Neuronal stem cell (in vitro differentiated cells): ENCODE measurements around the gene SLC8A1.

Experiments used
- DNase-seq: peaks from one replicate; pipeline ENCODE4 v3.0.0-alpha.2; 2013; ENCODE audit warnings: low spot score
- H2AFZ ChIP-seq: one replicate; pipeline ENCODE4 v1.6.1; 2013; ENCODE audit warnings: mild to moderate bottlenecking, low read length, inconsistent platforms
- H2AK5ac ChIP-seq: 2 replicates; pipeline ENCODE4 v1.6.1; 2013; ENCODE audit warnings: low read depth, mild to moderate bottlenecking, inconsistent platforms, low read length, moderate library complexity, mixed read lengths
- H2BK120ac ChIP-seq: 2 replicates; pipeline ENCODE4 v1.6.1; 2013; ENCODE audit warnings: low read depth, mild to moderate bottlenecking, inconsistent platforms, low read length, moderate library complexity, mixed read lengths
- H2BK12ac ChIP-seq: one replicate; pipeline ENCODE4 v1.6.1; 2013; ENCODE audit warnings: low read length, inconsistent platforms
- H2BK15ac ChIP-seq: 2 replicates; pipeline ENCODE4 v1.6.1; 2013; ENCODE audit warnings: mild to moderate bottlenecking, low read length, inconsistent platforms, mixed read lengths
- H2BK5ac ChIP-seq: one replicate; pipeline ENCODE4 v1.6.1; 2013; ENCODE audit warnings: inconsistent platforms, mild to moderate bottlenecking, low read length, moderate library complexity
- H3K14ac ChIP-seq: one replicate; pipeline ENCODE4 v1.6.1; 2013; ENCODE audit warnings: low read length, inconsistent platforms
- H3K18ac ChIP-seq: 2 replicates; pipeline ENCODE4 v1.6.1; 2013; ENCODE audit warnings: low read length, inconsistent platforms
- H3K23ac ChIP-seq: 2 replicates; pipeline ENCODE4 v1.6.1; 2013; ENCODE audit warnings: low read depth, mild to moderate bottlenecking, mixed read lengths, low read length, inconsistent platforms; ENCODE audit not compliant: poor library complexity
- H3K27ac ChIP-seq: replicated peaks from 3 replicates; pipeline ENCODE4 v1.5.1; 2013; ENCODE audit warnings: low read length, inconsistent platforms
- H3K27me3 ChIP-seq, 3 experiments: 2 replicates each; pipeline ENCODE4 v1.6.1; 2013; ENCODE audit warnings: low read length in 3 of 3, mild to moderate bottlenecking in 2 of 3, inconsistent platforms in 1 of 3, low read depth in 1 of 3, mixed read lengths in 1 of 3, moderate library complexity in 1 of 3; ENCODE audit not compliant: control insufficient read depth in 3 of 3, insufficient read depth in 3 of 3
- H3K36me3 ChIP-seq, 2 donors: replicated peaks in 1 of 2; 2 replicates each; pipeline ENCODE4 v1.6.1; 2013; ENCODE audit warnings: low read length in 2 of 2; ENCODE audit not compliant: control insufficient read depth in 2 of 2, insufficient read depth in 2 of 2
- H3K4ac ChIP-seq: 2 replicates; pipeline ENCODE4 v1.6.1; 2013; ENCODE audit warnings: inconsistent platforms, mild to moderate bottlenecking, low read length, moderate library complexity
- H3K4me1 ChIP-seq, 2 donors: 1 replicate in 1 of 2; 2 replicates in 1 of 2; pipeline ENCODE4 v1.6.1; 2013; ENCODE audit warnings: low read length in 2 of 2, low read depth in 1 of 2; ENCODE audit not compliant: control insufficient read depth in 2 of 2, insufficient read depth in 1 of 2
- H3K4me2 ChIP-seq: one replicate; pipeline ENCODE4 v1.6.1; 2013; ENCODE audit warnings: mild to moderate bottlenecking, low read length, inconsistent platforms; ENCODE audit not compliant: insufficient read depth, poor library complexity, severe bottlenecking
- H3K4me3 ChIP-seq, 2 donors: 2 replicates each; pipeline ENCODE4 v1.5.1; 2013; ENCODE audit warnings: low read length in 2 of 2, mild to moderate bottlenecking in 2 of 2, inconsistent platforms in 1 of 2, moderate library complexity in 1 of 2
- H3K79me1 ChIP-seq: one replicate; pipeline ENCODE4 v1.6.1; 2013; ENCODE audit warnings: low read depth, mild to moderate bottlenecking, inconsistent platforms, low read length, moderate library complexity
- H3K9ac ChIP-seq: one replicate; pipeline ENCODE4 v1.6.1; 2013; ENCODE audit warnings: mild to moderate bottlenecking, low read depth, low read length, inconsistent platforms; ENCODE audit not compliant: poor library complexity
- H3K9me3 ChIP-seq, 2 donors: replicated peaks in 1 of 2; 2 replicates each; pipeline versions ENCODE3 to v1.6.1; 2013; ENCODE audit warnings: low read length in 2 of 2, mild to moderate bottlenecking in 2 of 2, inconsistent platforms in 1 of 2, low read depth in 1 of 2, mixed read lengths in 1 of 2, moderate library complexity in 1 of 2; ENCODE audit not compliant: control insufficient read depth in 2 of 2, insufficient read depth in 1 of 2
- H4K8ac ChIP-seq: one replicate; pipeline ENCODE4 v1.6.1; 2013; ENCODE audit warnings: low read depth, mild to moderate bottlenecking, inconsistent platforms, low read length, moderate library complexity
- H4K91ac ChIP-seq: one replicate; pipeline ENCODE4 v1.6.1; 2013; ENCODE audit warnings: low read length, low read depth, mild to moderate bottlenecking, inconsistent platforms; ENCODE audit not compliant: poor library complexity
- WGBS, 2 donors: extraction: QIAGEN DNeasy Blood & Tissue Kit; methylation state at CpG; one replicate each; pipeline ENCODE4 v1.1.7; 2013; ENCODE audit warnings: missing lambda C conversion rate in 2 of 2, mixed read lengths in 1 of 2; ENCODE audit not compliant: insufficient read length in 2 of 2, insufficient replicate concordance in 1 of 2; ENCODE audit errors: extremely low coverage in 2 of 2; 5-methylcytosine and 5-hydroxymethylcytosine counted together

Gene SLC8A1

GRCh38 chr2:40181855-40182254 lies 270.0 kb downstream of the SLC8A1 start:
- Histone ChIP-seq H3K4me1 (no peaks in the 10 kb centered on the region), H2AK5ac (no peak overlapping the region), H3K9me3 (no peaks in the 10 kb centered on the region), H3K27me3 (no peaks in the 10 kb centered on the region), H2BK120ac (no peak overlapping the region), H3K23ac (no peak overlapping the region), H3K4ac (no peak overlapping the region), H3K79me1 (no peaks in the 10 kb centered on the region), H2BK15ac (no peak overlapping the region), H3K14ac (no peak overlapping the region), H3K9ac (no peak overlapping the region), H3K4me2 (no peak overlapping the region), H3K36me3 (no peaks in the 10 kb centered on the region), H2BK12ac (no peak overlapping the region), H4K91ac (no peak overlapping the region), H4K8ac (no peak overlapping the region), H3K27ac (no peak overlapping the region), H3K18ac (no peak overlapping the region), H3K4me3 (no peak overlapping the region), H2BK5ac (no peak overlapping the region), H2AFZ (no peak overlapping the region)
- no CpG with 5 or more reads among the region's 3 CpGs for WGBS, 2 donors
- no peak for DNase-seq

GRCh38 chr2:40179801-40180200 lies 272.1 kb downstream of the SLC8A1 start:
- H3K18ac ChIP-seq, result no peak overlapping the region
- no peak overlapping the region for H3K4ac ChIP-seq
- H4K91ac ChIP-seq, result no peak overlapping the region
- no peak overlapping the region for H3K9ac ChIP-seq
- no peaks in the 10 kb centered on the region for H3K9me3 ChIP-seq
- H4K8ac ChIP-seq, result no peak overlapping the region
- H2BK5ac ChIP-seq, result no peak overlapping the region
- no peak overlapping the region for H3K4me2 ChIP-seq
- H2BK120ac ChIP-seq, result no peak overlapping the region
- H3K36me3 ChIP-seq, result no peaks in the 10 kb centered on the region
- no peaks in the 10 kb centered on the region for H3K79me1 ChIP-seq
- WGBS, 2 donors, result no CpG with 5 or more reads among the region's 2 CpGs
- H3K4me1 ChIP-seq, result no peaks in the 10 kb centered on the region
- no peak overlapping the region for H2BK12ac ChIP-seq
- no peaks in the 10 kb centered on the region for H3K27me3 ChIP-seq
- H3K14ac ChIP-seq, result no peak overlapping the region
- no peak overlapping the region for H3K4me3 ChIP-seq
- H3K23ac ChIP-seq, result no peak overlapping the region
- no peak overlapping the region for H2AK5ac ChIP-seq
- no peak overlapping the region for H2BK15ac ChIP-seq
- no peak overlapping the region for H3K27ac ChIP-seq
- no peak for DNase-seq
- no peak overlapping the region for H2AFZ ChIP-seq

- Histone ChIP-seq H4K8ac (no peak overlapping the region), H3K18ac (no peak overlapping the region), H3K27ac (no peak overlapping the region)
These were observed 272.9 kb downstream of the SLC8A1 start for GRCh38 chr2:40178971-40179370.

GRCh38 chr2:40178171-40178778 lies 273.6 kb downstream of the SLC8A1 start:
- no CpG with 5 or more reads among the region's 6 CpGs for WGBS, 2 donors
- Histone ChIP-seq H3K23ac (no peak overlapping the region), H3K36me3 (no peaks in the 10 kb centered on the region), H2BK120ac (no peak overlapping the region), H4K8ac (no peak overlapping the region), H2AFZ (no peak overlapping the region), H4K91ac (no peak overlapping the region), H2BK12ac (no peak overlapping the region), H2AK5ac (no peak overlapping the region), H3K4ac (no peak overlapping the region), H3K9ac (no peak overlapping the region), H3K4me1 (no peaks in the 10 kb centered on the region), H2BK5ac (no peak overlapping the region), H2BK15ac (no peak overlapping the region), H3K18ac (no peak overlapping the region), H3K79me1 (no peaks in the 10 kb centered on the region), H3K14ac (no peak overlapping the region), H3K27ac (no peak overlapping the region), H3K4me3 (no peak overlapping the region), H3K4me2 (no peak overlapping the region), H3K9me3 (no peaks in the 10 kb centered on the region), H3K27me3 (no peaks in the 10 kb centered on the region)
- DNase-seq, result no peak

More at GRCh38 chr2:40178971-40179370, 272.9 kb downstream of the SLC8A1 start:
- no peak overlapping the region for H2AK5ac ChIP-seq
- H3K9me3 ChIP-seq, result no peaks in the 10 kb centered on the region
- no peaks in the 10 kb centered on the region for H3K36me3 ChIP-seq
- H3K4ac ChIP-seq, result no peak overlapping the region
- no peak overlapping the region for H4K91ac ChIP-seq
- DNase-seq, result no peak
- H3K23ac ChIP-seq, result no peak overlapping the region
- no peak overlapping the region for H2BK120ac ChIP-seq
- H3K4me3 ChIP-seq, result no peak overlapping the region
- H2BK15ac ChIP-seq, result no peak overlapping the region
- H3K14ac ChIP-seq, result no peak overlapping the region
- no peak overlapping the region for H2AFZ ChIP-seq
- whole genome bisulfite sequencing, 2 donors, result no CpG with 5 or more reads among the region's 3 CpGs
- no peaks in the 10 kb centered on the region for H3K27me3 ChIP-seq
- H3K9ac ChIP-seq, result no peak overlapping the region
- H2BK5ac ChIP-seq, result no peak overlapping the region
- H3K79me1 ChIP-seq, result no peaks in the 10 kb centered on the region
- no peaks in the 10 kb centered on the region for H3K4me1 ChIP-seq
- H2BK12ac ChIP-seq, result no peak overlapping the region
- no peak overlapping the region for H3K4me2 ChIP-seq
